Adrenal gland (tissue), 12 donors: Measurements from ENCODE around the gene DNAH3. TPM values are rescaled to one million over a fixed set of nuclear protein-coding genes. Genes with fewer than 3 reads are reported as not detected.

Experiments used
- DNase-seq, 7 donors: peaks; one replicate each; pipeline ENCODE4 v3.0.0-alpha.2; 2019 to 2020
- H3K27ac ChIP-seq, 5 donors: fragments of 200-600 bp; sonication (generic) in 4 of 5; 1 replicate in 3 of 5; 2 replicates in 2 of 5; pipeline versions ENCODE4 v1.5.1 to v1.8.0; 2016 to 2020; ENCODE audit warnings: mild to moderate bottlenecking in 1 of 5
- H3K27me3 ChIP-seq: fragments of 200-600 bp; 2 replicates; pipeline ENCODE4 v1.8.0; 2021
- H3K36me3 ChIP-seq, 2 donors: fragments of 200-600 bp; replicated peaks in 1 of 2; 1 replicate in 1 of 2; 2 replicates in 1 of 2; pipeline versions ENCODE4 v1.5.1 to v1.8.0; 2018 to 2022
- H3K4me1 ChIP-seq, 2 donors: fragments of 200-600 bp; replicated peaks in 1 of 2; 1 replicate in 1 of 2; 2 replicates in 1 of 2; pipeline versions ENCODE4 v1.5.1 to v1.8.0; 2018 to 2021
- H3K4me3 ChIP-seq, 4 donors: fragments of 200-600 bp; sonication (generic) in 3 of 4; one replicate each; pipeline ENCODE4 v1.5.1; 2016 to 2018
- H3K9me3 ChIP-seq, 3 donors: fragments of 200-600 bp; sonication (generic) in 1 of 3; replicated peaks in 1 of 3; 1 replicate in 2 of 3; 2 replicates in 1 of 3; pipeline versions ENCODE4 v1.5.1 to v1.8.0; 2016 to 2021
- POLR2A ChIP-seq, 2 donors: fragments of 450-650 bp; IDR thresholded peaks; one replicate each; pipeline ENCODE4 v1.6.1; 2017; ENCODE audit warnings: antibody characterized with exemption in 2 of 2, mild to moderate bottlenecking in 2 of 2, moderate library complexity in 1 of 2
- WGBS, 4 donors: extraction: QIAGEN DNeasy Blood & Tissue Kit in 2 of 4; methylation state at CpG; one replicate each; pipeline versions ENCODE4 v1.1.5 to v1.1.7; 2013 to 2017; 5-methylcytosine and 5-hydroxymethylcytosine counted together
- intact Hi-C, 2 donors: fragments of 100-400 bp; cut with DNase I; formaldehyde crosslinking; loops; one replicate each; pipeline versions ENCODE4 v1.14.1 to v1.15.0; 2022 to 2023
- polyA plus RNA-seq, 3 donors: library from polyadenylated mRNA; stranded (reverse); fragments of 200-250 nt in 2 of 3; fragments of 350-450 nt in 1 of 3; fragmentation: Illumina TruSeq in 1 of 3; extraction: RNeasy Lipid Tissue Mini Kit (QIAGEN cat#74804) in 1 of 3; gene quantifications; one replicate each; pipeline ENCODE4 v1.2.3, GENCODE V29; 2013 to 2014
- total RNA-seq, 9 donors: library from RNA; depleted of rRNA in 4 of 9; stranded (reverse); fragments of >200 nt in 4 of 9; fragments of 120-200 nt in 1 of 9; fragmentation: NEBNext Ultra II Directional in 1 of 9; extraction: Animal tissue kit (Norgen Biotek cat#: 25700) in 1 of 9; gene quantifications; one replicate each; pipeline versions ENCODE4 v1.1.0 to v1.2.4, GENCODE V29; 2013 to 2023
- TF ChIP-seq, protein P1 (sequence below), 6 experiments: fragments of 450-650 bp in 4 of 6; fragments of 200-600 bp in 2 of 6; sonication (generic) in 1 of 6; IDR thresholded peaks; 1 replicate in 5 of 6; 2 replicates in 1 of 6; pipeline versions ENCODE4 v1.5.1 to v1.8.0; 2016 to 2021; ENCODE audit warnings: antibody characterized with exemption in 6 of 6, mild to moderate bottlenecking in 2 of 6, moderate library complexity in 1 of 6
- donor health status: healthy with polysubstance abuse.
- donor health status: Bipolar disorder and iron deficiency.
- donor health status: DM: yes; HTN: yes; CAD: no.
- donor health status: DM: no; HTN: no; CAD: no.
- donor health status: DM: no; HTN: no; CAD: no.
- donor health status: DM: yes; HTN: yes; CAD: no.

Gene DNAH3
- total and polyA plus RNA-seq, 12 donors, result 0.06 to 0.40 (median 0.20) TPM; not detected in 6

DNA sequence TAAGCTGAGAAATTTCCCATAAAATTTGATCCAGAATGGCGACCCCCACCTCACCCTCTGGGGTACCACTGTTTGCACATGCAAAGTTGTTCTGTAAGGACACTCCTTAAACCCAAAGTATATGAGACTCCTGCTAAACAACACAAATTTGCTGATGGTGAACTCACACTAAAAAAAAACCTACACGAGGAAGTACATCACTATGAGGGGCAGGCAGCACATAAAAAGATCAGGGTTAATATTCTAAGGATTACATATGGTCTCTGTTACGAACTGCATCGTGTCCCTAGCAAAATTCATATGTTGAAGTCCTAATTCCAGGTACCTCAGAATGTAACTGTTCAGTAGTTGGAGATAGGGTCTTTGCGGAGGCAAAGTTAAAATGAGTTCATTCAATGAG is 189.7 kb downstream of the DNAH3 start:
- intact Hi-C loops, result no loop called here
- no peak overlapping the region for H3K4me3 ChIP-seq
- 81 to 88% (median 83%) methylated on average over 5 of the region's 5 CpGs for WGBS, 4 donors
- no peaks in the 10 kb centered on the region for H3K27me3 ChIP-seq
- no peaks in the 10 kb centered on the region for H3K9me3 ChIP-seq
- H3K4me1 ChIP-seq, result no peaks in the 10 kb centered on the region
- TF ChIP-seq, protein P1, sequence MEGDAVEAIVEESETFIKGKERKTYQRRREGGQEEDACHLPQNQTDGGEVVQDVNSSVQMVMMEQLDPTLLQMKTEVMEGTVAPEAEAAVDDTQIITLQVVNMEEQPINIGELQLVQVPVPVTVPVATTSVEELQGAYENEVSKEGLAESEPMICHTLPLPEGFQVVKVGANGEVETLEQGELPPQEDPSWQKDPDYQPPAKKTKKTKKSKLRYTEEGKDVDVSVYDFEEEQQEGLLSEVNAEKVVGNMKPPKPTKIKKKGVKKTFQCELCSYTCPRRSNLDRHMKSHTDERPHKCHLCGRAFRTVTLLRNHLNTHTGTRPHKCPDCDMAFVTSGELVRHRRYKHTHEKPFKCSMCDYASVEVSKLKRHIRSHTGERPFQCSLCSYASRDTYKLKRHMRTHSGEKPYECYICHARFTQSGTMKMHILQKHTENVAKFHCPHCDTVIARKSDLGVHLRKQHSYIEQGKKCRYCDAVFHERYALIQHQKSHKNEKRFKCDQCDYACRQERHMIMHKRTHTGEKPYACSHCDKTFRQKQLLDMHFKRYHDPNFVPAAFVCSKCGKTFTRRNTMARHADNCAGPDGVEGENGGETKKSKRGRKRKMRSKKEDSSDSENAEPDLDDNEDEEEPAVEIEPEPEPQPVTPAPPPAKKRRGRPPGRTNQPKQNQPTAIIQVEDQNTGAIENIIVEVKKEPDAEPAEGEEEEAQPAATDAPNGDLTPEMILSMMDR (IDR thresholded peaks at IDR 0.05), result no peak
- TF ChIP-seq POLR2A (IDR thresholded peaks at IDR 0.05), result no peak
- DNase-seq, result no peak
- no peak overlapping the region for H3K27ac ChIP-seq
- H3K36me3 ChIP-seq, result no peaks in the 10 kb centered on the region

DNA sequence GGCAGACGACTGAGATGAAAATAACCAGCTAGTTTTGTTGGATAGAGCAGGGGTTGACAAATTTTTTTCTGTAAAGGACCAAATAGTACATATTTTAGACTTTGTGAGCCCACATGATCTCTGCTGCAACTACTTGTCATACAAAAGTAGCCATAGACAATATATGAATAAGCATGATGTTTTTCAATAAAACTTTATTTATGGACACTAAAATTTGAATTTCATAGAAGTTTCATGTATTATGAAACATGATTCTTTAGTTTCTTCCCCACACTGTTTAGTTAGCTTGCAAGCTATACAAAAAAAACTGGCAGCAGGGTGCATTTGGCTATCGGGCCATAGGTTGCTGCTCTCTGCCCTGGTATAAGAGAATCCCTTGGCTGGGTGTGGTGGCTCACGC is 193.5 kb downstream of the DNAH3 start:
- WGBS, 4 donors, result 78 to 83% (median 80%) methylated on average over 3 of the region's 3 CpGs
- H3K27ac ChIP-seq, result no peak overlapping the region
- H3K36me3 ChIP-seq, result no peaks in the 10 kb centered on the region
- DNase-seq, result no peak
- no peaks in the 10 kb centered on the region for H3K4me1 ChIP-seq
- TF ChIP-seq, protein P1 (IDR thresholded peaks at IDR 0.05), result no peak
- TF ChIP-seq POLR2A (IDR thresholded peaks at IDR 0.05), result no peak
- intact Hi-C loops, result no loop called here
- H3K9me3 ChIP-seq, result no peaks in the 10 kb centered on the region
- no peaks in the 10 kb centered on the region for H3K27me3 ChIP-seq
- no peak overlapping the region for H3K4me3 ChIP-seq

DNA sequence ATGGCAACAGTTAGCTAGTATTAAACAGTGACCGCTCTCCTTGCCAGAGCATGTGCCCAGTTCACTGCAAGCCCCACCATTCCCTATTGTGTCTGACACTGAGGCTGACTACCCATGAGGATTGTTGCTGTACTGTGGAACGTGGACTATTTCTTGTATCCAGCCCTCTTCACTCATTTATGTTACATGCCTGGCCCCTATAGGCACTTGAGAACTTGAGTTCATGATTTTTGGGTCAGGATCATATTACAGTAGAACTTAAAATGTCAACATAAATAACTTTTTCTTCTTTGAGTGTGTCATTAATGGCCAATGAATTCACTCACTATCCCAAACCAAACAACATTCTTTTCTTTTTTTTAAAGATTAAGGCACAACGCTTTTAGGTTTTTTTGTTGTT is 194.3 kb downstream of the DNAH3 start:
- intact Hi-C loops, result no loop called here
- Histone ChIP-seq H3K4me1 (no peaks in the 10 kb centered on the region), H3K27ac (no peak overlapping the region), H3K9me3 (no peaks in the 10 kb centered on the region), H3K4me3 (no peak overlapping the region), H3K36me3 (no peaks in the 10 kb centered on the region), H3K27me3 (no peaks in the 10 kb centered on the region)
- WGBS, 4 donors, result 63 to 78% (median 70%) methylated on average over 3 of the region's 3 CpGs
- no peak for TF ChIP-seq POLR2A (IDR thresholded peaks at IDR 0.05)
- TF ChIP-seq, protein P1 (IDR thresholded peaks at IDR 0.05), result no peak
- DNase-seq, result no peak

DNA sequence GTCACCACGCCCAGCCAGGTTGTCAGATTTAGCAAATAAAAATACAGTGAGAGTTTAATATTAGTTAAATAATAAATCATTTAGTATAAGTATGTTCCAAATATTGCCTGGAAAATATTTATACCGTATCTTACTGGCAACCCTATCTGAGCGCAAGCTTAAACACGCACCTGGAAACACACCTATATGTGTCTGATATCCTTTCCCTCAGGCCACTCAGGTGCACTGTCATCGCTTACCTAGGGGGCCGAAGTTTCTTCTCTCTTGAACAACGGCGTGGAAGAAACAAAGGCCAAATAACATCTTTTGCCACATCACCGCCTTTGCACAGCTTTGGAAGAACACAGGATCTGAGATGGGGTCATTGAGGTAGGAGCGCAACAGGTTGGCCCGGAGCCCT is 196.1 kb downstream of the DNAH3 start:
- no peak overlapping the region for H3K27ac ChIP-seq
- no peaks in the 10 kb centered on the region for H3K4me1 ChIP-seq
- TF ChIP-seq POLR2A (IDR thresholded peaks at IDR 0.05), result no peak
- TF ChIP-seq, protein P1 (IDR thresholded peaks at IDR 0.05), result no peak
- no peaks in the 10 kb centered on the region for H3K27me3 ChIP-seq
- H3K36me3 ChIP-seq, result no peaks in the 10 kb centered on the region
- H3K9me3 ChIP-seq, result no peaks in the 10 kb centered on the region
- DNase-seq, result no peak
- intact Hi-C loops, result no loop called here
- 85 to 90% (median 89%) methylated on average over 11 of the region's 11 CpGs for WGBS, 4 donors
- H3K4me3 ChIP-seq, result no peak overlapping the region
